ENCODE results near the gene RABGEF1.

DNA sequence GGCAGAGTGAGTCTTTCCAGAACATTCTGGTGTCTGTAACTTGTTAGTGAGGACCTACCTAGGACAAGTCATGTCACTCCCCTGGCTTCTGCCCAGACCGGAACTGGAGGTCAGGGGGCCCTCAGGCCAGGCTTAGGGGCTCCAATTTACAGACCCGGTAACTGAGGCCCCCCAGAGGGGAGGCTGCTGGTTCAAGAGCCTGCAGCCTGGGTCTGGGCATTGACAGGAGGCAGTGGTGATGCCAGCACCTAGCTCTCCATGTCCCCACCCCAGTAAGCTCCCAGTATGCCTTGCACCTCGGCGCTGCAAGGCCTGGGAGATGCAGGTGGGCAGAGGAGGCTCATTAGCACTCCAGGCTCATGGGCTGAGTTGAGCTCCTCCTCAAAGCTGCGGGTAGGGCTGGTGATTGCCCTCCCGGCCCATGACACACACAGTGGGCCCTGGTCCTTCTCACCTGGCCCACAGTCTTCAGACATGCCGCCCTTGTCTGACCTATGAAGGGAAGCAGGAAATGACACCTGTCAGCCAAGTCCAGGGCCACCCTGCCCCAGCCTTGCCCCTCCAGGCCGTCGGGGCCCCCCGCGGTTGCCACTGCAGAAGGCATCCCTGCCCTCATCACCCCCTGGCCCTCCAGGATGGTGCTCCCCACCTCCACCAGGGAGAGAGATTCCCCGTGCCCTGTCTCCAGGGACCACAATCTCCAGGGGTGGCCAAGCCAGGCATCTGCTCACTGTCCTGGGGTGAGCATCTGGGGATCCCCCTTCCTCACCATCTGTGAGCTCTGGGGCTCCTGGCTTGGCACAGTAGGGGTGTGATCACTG lies 92.2 kb downstream of the RABGEF1 start:
- no peak for TF ChIP-seq EZH2 (IDR thresholded peaks at IDR 0.05; ENCODE audit: low read depth)
- TF ChIP-seq, protein P1, sequence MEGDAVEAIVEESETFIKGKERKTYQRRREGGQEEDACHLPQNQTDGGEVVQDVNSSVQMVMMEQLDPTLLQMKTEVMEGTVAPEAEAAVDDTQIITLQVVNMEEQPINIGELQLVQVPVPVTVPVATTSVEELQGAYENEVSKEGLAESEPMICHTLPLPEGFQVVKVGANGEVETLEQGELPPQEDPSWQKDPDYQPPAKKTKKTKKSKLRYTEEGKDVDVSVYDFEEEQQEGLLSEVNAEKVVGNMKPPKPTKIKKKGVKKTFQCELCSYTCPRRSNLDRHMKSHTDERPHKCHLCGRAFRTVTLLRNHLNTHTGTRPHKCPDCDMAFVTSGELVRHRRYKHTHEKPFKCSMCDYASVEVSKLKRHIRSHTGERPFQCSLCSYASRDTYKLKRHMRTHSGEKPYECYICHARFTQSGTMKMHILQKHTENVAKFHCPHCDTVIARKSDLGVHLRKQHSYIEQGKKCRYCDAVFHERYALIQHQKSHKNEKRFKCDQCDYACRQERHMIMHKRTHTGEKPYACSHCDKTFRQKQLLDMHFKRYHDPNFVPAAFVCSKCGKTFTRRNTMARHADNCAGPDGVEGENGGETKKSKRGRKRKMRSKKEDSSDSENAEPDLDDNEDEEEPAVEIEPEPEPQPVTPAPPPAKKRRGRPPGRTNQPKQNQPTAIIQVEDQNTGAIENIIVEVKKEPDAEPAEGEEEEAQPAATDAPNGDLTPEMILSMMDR (conservative IDR thresholded peaks at IDR 0.05): no peak

Data from PC-9 (cell line).